Esophagus squamous epithelium (tissue), 4 donors: ENCODE measurements around the gene KCNE4.

ENCODE experiments used
- POLR2A ChIP-seq, 4 donors: fragments of 450-650 bp; IDR thresholded peaks; one replicate each; pipeline ENCODE4 v1.6.1; 2017; ENCODE audit warnings: antibody characterized with exemption in 4 of 4, mild to moderate bottlenecking in 4 of 4, moderate library complexity in 3 of 4
- TF ChIP-seq, protein P1 (sequence below), 6 experiments: fragments of 450-650 bp in 4 of 6; fragments of 200-600 bp in 2 of 6; sonication (generic) in 2 of 6; IDR thresholded peaks; one replicate each; pipeline ENCODE4 v1.5.1; 2016 to 2019; ENCODE audit warnings: antibody characterized with exemption in 6 of 6, mild to moderate bottlenecking in 4 of 6, moderate library complexity in 4 of 6

GRCh38 chr2:223084873-223085272 is 32.9 kb downstream of the KCNE4 start:
- TF ChIP-seq, protein P1, sequence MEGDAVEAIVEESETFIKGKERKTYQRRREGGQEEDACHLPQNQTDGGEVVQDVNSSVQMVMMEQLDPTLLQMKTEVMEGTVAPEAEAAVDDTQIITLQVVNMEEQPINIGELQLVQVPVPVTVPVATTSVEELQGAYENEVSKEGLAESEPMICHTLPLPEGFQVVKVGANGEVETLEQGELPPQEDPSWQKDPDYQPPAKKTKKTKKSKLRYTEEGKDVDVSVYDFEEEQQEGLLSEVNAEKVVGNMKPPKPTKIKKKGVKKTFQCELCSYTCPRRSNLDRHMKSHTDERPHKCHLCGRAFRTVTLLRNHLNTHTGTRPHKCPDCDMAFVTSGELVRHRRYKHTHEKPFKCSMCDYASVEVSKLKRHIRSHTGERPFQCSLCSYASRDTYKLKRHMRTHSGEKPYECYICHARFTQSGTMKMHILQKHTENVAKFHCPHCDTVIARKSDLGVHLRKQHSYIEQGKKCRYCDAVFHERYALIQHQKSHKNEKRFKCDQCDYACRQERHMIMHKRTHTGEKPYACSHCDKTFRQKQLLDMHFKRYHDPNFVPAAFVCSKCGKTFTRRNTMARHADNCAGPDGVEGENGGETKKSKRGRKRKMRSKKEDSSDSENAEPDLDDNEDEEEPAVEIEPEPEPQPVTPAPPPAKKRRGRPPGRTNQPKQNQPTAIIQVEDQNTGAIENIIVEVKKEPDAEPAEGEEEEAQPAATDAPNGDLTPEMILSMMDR (IDR thresholded peaks at IDR 0.05): no peak
- no peak for TF ChIP-seq POLR2A (IDR thresholded peaks at IDR 0.05)
